Right lobe of liver (tissue), 6 donors: Measurements from ENCODE around the gene VPS13A. TPM values are rescaled to one million over a fixed set of nuclear protein-coding genes. Genes with fewer than 3 reads are reported as not detected.

Source experiments
- ATAC-seq, 4 donors: fragments of 200-7000 bp; cut with Tn5 transposase; one replicate each; pipeline ENCODE4 v1.9.1; 2020; ENCODE audit warnings: mild to moderate bottlenecking in 4 of 4, moderate library complexity in 4 of 4
- DNase-seq, 3 donors: peaks; one replicate each; pipeline ENCODE4 v3.0.0-alpha.2; 2020
- H3K27ac ChIP-seq, 3 donors: fragments of 200-600 bp; one replicate each; pipeline ENCODE4 v1.8.0; 2022
- H3K27me3 ChIP-seq, 2 donors: fragments of 200-600 bp; one replicate each; pipeline ENCODE4 v1.8.0; 2022
- H3K36me3 ChIP-seq, 4 donors: fragments of 200-600 bp; sonication (generic) in 1 of 4; one replicate each; pipeline versions ENCODE4 v1.5.1 to v1.8.0; 2017 to 2022; ENCODE audit warnings: control low read depth in 1 of 4
- H3K4me1 ChIP-seq, 4 donors: fragments of 200-600 bp; sonication (generic) in 1 of 4; one replicate each; pipeline versions ENCODE4 v1.5.1 to v1.8.0; 2017 to 2022; ENCODE audit warnings: control low read depth in 1 of 4
- H3K4me3 ChIP-seq, 3 donors: fragments of 200-600 bp; one replicate each; pipeline ENCODE4 v1.8.0; 2022
- H3K9me3 ChIP-seq, 4 donors: fragments of 200-600 bp; sonication (generic) in 1 of 4; one replicate each; pipeline versions ENCODE4 v1.5.1 to v1.8.0; 2017 to 2022; ENCODE audit warnings: control low read depth in 1 of 4
- CTCF ChIP-seq, 4 donors: fragments of 200-600 bp in 3 of 4; fragments of 450-650 bp in 1 of 4; IDR thresholded peaks; one replicate each; pipeline versions ENCODE4 v1.5.1 to v1.8.0; 2016 to 2022; ENCODE audit warnings: antibody characterized with exemption in 4 of 4, mild to moderate bottlenecking in 2 of 4
- POLR2A ChIP-seq: fragments of 450-650 bp; IDR thresholded peaks from one replicate; pipeline ENCODE4 v1.6.1; 2017; ENCODE audit warnings: antibody characterized with exemption, mild to moderate bottlenecking
- WGBS: methylation state at CpG from one replicate; pipeline ENCODE4 v1.1.6; 2018; ENCODE audit warnings: low coverage, low lambda C conversion rate; ENCODE audit not compliant: insufficient coverage; ENCODE audit errors: missing lambda C conversion rate; 5-methylcytosine and 5-hydroxymethylcytosine counted together
- intact Hi-C, 2 donors: fragments of 100-400 bp; cut with DNase I; formaldehyde crosslinking; loops; one replicate each; pipeline versions ENCODE4 v1.11.2 to v1.14.1; 2022
- total RNA-seq, 6 experiments: library from RNA; depleted of rRNA in 2 of 6; stranded (reverse); fragments of >200 nt in 2 of 6; fragmentation: NEBNext Ultra II Directional in 3 of 6; extraction: Animal tissue kit (Norgen Biotek cat#: 25700) in 3 of 6; gene quantifications; one replicate each; pipeline versions ENCODE4 v1.1.0 to v1.2.4, GENCODE V29; 2016 to 2023
- donor health status: DM: no; HTN: yes; CAD: no.
- donor health status: DM: no; HTN: no; CAD: no.
- donor health status: DM: no; HTN: no; CAD: no.
- donor health status: DM: no; HTN: yes; CAD: no.
- donor health status: DM: no; HTN: yes; CAD: no.

Gene VPS13A
- total RNA-seq, 6 experiments from 2014 or later: 13.1 to 26.5 (median 20.0) TPM

GRCh38 chr9:77290373-77290772 is 113.0 kb downstream of the VPS13A start:
- intact Hi-C loops: no loop called here
- Histone ChIP-seq H3K9me3 (no peaks in the 10 kb centered on the region), H3K4me3 (no peak overlapping the region), H3K27me3 (no peaks in the 10 kb centered on the region), H3K27ac (no peak overlapping the region), H3K4me1 (no peaks in the 10 kb centered on the region), H3K36me3 (no peaks in the 10 kb centered on the region)
- ATAC-seq: no peak
- TF ChIP-seq POLR2A: no peak
- DNase-seq: no peak

GRCh38 chr9:77291714-77292113 is 114.4 kb downstream of the VPS13A start:
- H3K27ac ChIP-seq: no peak overlapping the region
- TF ChIP-seq CTCF (IDR thresholded peaks at IDR 0.05) (peak in 3 of 4 donors; percentile 19 to 38 (median 26)), POLR2A (no peak)
- no peak for DNase-seq
- 33% methylated on average over 1 of the region's 1 CpG for WGBS
- H3K4me3 ChIP-seq: no peak overlapping the region
- H3K9me3 ChIP-seq: no peaks in the 10 kb centered on the region
- intact Hi-C loops: no loop called here
- H3K36me3 ChIP-seq: no peaks in the 10 kb centered on the region
- no peaks in the 10 kb centered on the region for H3K4me1 ChIP-seq
- H3K27me3 ChIP-seq: no peaks in the 10 kb centered on the region
- peak; percentile 52 to 65 (median 55) for ATAC-seq

GRCh38 chr9:77293949-77294348 is 116.6 kb downstream of the VPS13A start:
- no peaks in the 10 kb centered on the region for H3K36me3 ChIP-seq
- intact Hi-C loops: no loop called here
- no peaks in the 10 kb centered on the region for H3K4me1 ChIP-seq
- TF ChIP-seq POLR2A (no peak), CTCF (IDR thresholded peaks at IDR 0.05) (no peak)
- H3K4me3 ChIP-seq: no peak overlapping the region
- H3K27me3 ChIP-seq: no peaks in the 10 kb centered on the region
- H3K27ac ChIP-seq: no peak overlapping the region
- DNase-seq (no peak), ATAC-seq (no peak)
- WGBS: 88% methylated on average over 6 of the region's 6 CpGs
- no peaks in the 10 kb centered on the region for H3K9me3 ChIP-seq

GRCh38 chr9:77304543-77304942 is 127.2 kb downstream of the VPS13A start:
- no peaks in the 10 kb centered on the region for H3K4me1 ChIP-seq
- no peak overlapping the region for H3K27ac ChIP-seq
- TF ChIP-seq POLR2A: no peak
- TF ChIP-seq CTCF (IDR thresholded peaks at IDR 0.05): no peak
- H3K36me3 ChIP-seq: peaks cover 0 to 9% (median 0%) of the 10 kb centered on the region in 4 donors
- H3K4me3 ChIP-seq: no peak overlapping the region
- no peaks in the 10 kb centered on the region for H3K9me3 ChIP-seq
- intact Hi-C loops: no loop called here
- no peak for ATAC-seq
- no peak for DNase-seq
- H3K27me3 ChIP-seq: no peaks in the 10 kb centered on the region

GRCh38 chr9:77305622-77306400 is 128.5 kb downstream of the VPS13A start:
- H3K4me3 ChIP-seq: no peak overlapping the region
- 78% methylated on average over 1 of the region's 1 CpG for WGBS

More at GRCh38 chr9:77305622-77306400, 128.5 kb downstream of the VPS13A start:
- peaks cover 0 to 9% (median 0%) of the 10 kb centered on the region in 4 donors for H3K36me3 ChIP-seq
- intact Hi-C loops: no loop called here
- DNase-seq (no peak), ATAC-seq (no peak)
- no peaks in the 10 kb centered on the region for H3K27me3 ChIP-seq
- no peak for TF ChIP-seq CTCF (IDR thresholded peaks at IDR 0.05)
- TF ChIP-seq POLR2A: no peak
- H3K27ac ChIP-seq: no peak overlapping the region
- H3K4me1 ChIP-seq: no peaks in the 10 kb centered on the region
- no peaks in the 10 kb centered on the region for H3K9me3 ChIP-seq
